ENCODE data around the gene CRYGA.

DNA sequence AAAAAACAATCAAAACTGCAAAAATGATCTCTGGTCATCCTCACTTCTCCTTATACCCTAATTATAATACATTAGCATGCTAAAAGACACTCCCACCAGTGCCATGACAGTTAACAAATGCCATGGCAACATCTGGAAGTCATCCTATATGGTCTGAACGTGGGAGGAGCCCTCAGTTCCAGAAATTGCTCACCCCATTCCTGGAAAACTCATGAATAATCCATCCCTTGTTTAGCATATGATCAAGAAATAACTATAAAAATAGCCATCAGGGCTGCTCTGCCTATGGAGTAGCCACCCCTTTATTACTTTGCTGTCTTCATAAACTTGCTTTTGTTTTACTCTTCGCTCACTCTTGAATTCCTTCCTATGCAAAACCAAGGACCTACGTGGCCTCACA, 32.1 kb upstream of the CRYGA start:
- TF ChIP-seq, protein P1, sequence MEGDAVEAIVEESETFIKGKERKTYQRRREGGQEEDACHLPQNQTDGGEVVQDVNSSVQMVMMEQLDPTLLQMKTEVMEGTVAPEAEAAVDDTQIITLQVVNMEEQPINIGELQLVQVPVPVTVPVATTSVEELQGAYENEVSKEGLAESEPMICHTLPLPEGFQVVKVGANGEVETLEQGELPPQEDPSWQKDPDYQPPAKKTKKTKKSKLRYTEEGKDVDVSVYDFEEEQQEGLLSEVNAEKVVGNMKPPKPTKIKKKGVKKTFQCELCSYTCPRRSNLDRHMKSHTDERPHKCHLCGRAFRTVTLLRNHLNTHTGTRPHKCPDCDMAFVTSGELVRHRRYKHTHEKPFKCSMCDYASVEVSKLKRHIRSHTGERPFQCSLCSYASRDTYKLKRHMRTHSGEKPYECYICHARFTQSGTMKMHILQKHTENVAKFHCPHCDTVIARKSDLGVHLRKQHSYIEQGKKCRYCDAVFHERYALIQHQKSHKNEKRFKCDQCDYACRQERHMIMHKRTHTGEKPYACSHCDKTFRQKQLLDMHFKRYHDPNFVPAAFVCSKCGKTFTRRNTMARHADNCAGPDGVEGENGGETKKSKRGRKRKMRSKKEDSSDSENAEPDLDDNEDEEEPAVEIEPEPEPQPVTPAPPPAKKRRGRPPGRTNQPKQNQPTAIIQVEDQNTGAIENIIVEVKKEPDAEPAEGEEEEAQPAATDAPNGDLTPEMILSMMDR (IDR thresholded peaks at IDR 0.05; ENCODE audit: low read depth, low read length, poor library complexity, severe bottlenecking) = no peak
- no peak for TF ChIP-seq EZH2phosphoT487 (IDR thresholded peaks at IDR 0.05; ENCODE audit: borderline replicate concordance, low read length)
